Measurements from ENCODE around the gene GHRL.

The GHRL gene

DNA sequence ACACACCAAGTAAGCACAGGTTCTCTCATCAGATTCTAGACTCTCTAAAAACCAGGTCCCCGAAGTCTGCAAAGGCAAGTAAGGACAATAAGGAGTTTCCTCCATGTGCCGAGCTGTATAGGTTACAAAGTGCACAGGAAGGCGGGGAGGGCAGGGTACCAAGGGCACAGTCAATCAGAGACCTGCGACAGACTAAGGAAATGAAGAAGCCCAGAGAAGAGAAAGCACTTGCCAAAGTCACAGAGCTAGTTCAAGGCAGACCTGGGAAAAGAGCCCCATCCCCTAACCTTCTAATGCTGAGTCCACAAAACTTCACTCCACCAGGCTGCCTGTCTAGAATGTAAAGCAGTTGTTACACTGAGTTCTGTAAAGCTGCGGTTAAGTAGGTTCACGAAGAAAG is 26.5 kb upstream of the GHRL start:
- H3K79me1 ChIP-seq (replicated peaks; ENCODE audit: low read length, poor library complexity, severe bottlenecking) = peaks cover 25% of the 10 kb centered on the region
- peaks cover 36 to 48% of the 10 kb centered on the region in 2 experiments for H3K36me3 ChIP-seq (ENCODE audit: control insufficient read depth in 1 of 2, insufficient read depth in 2 of 2, low read depth in 1 of 2, low read length in 2 of 2)
- H2AFZ ChIP-seq (ENCODE audit: low read depth, low read length) = no peak overlapping the region
- no peak overlapping the region for H3K14ac ChIP-seq (ENCODE audit: low read length in 2 of 2)
- 83% methylated on average over 4 of the region's 6 CpGs for WGBS
- peak overlapping the region; percentile 59 for H3K4me2 ChIP-seq (ENCODE audit: low read length, poor library complexity, severe bottlenecking)
- peak overlapping the region in 1 of 2 experiments; percentile 72 for H3K4me3 ChIP-seq (ENCODE audit: insufficient read depth in 1 of 2, low read depth in 1 of 2, low read length in 2 of 2)
- H3K9me3 ChIP-seq (ENCODE audit: control insufficient read depth, low read length) = no peaks in the 10 kb centered on the region
- no peak overlapping the region for H2BK12ac ChIP-seq (ENCODE audit: low read length in 2 of 2)
- no peak overlapping the region for H3K23ac ChIP-seq (ENCODE audit: low read length in 2 of 2)
- H3K18ac ChIP-seq (ENCODE audit: low read depth in 1 of 2, low read length in 2 of 2) = no peak overlapping the region
- H3K4ac ChIP-seq (ENCODE audit: low read depth in 1 of 2, low read length in 2 of 2) = no peak overlapping the region
- no peak overlapping the region for H4K8ac ChIP-seq (ENCODE audit: low read length)
- H4K91ac ChIP-seq (ENCODE audit: low read length) = no peak overlapping the region
- peaks cover 8% of the 10 kb centered on the region for H3K4me1 ChIP-seq (ENCODE audit: control insufficient read depth, insufficient read depth, low read depth, low read length)
- no peak overlapping the region for H2BK5ac ChIP-seq (ENCODE audit: low read depth, low read length, poor library complexity, severe bottlenecking)
- no peak overlapping the region for H2BK120ac ChIP-seq (ENCODE audit: low read depth, low read length)
- H3K27me3 ChIP-seq (ENCODE audit: control insufficient read depth in 1 of 2, insufficient read depth in 1 of 2, low read length in 2 of 2) = no peaks in the 10 kb centered on the region
- DNase-seq = no peak
- H3K27ac ChIP-seq (ENCODE audit: low read length, poor library complexity, severe bottlenecking) = no peak overlapping the region
- H2BK15ac ChIP-seq (ENCODE audit: low read depth, poor library complexity, severe bottlenecking) = no peak overlapping the region
- no peak overlapping the region for H2AK5ac ChIP-seq (ENCODE audit: low read length, severe bottlenecking)
- peak overlapping the region; percentile 76 for H3K9ac ChIP-seq (ENCODE audit: low read length)

DNA sequence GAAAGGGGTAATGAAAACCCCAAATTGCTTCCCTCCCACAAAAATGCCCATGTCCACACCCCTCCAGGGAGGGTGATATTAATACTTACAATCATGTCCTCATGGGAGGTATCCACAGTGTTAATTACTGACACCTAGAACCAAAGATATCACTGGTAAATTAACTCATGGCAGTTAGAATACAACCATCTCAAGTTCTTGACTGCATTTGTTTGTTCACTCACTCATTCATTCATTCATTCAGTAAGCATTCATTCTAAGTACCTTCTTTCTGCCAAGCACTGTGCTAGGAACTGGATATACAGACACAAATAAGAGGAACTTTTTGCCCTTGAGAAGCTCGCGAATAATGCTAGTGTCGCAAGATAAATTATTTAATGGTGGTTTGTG is 25.2 kb upstream of the GHRL start:
- no peak overlapping the region for H3K23ac ChIP-seq (ENCODE audit: low read length in 2 of 2)
- no peak overlapping the region for H4K8ac ChIP-seq (ENCODE audit: low read length)
- no peak overlapping the region for H3K4ac ChIP-seq (ENCODE audit: low read depth in 1 of 2, low read length in 2 of 2)
- no peaks in the 10 kb centered on the region for H3K27me3 ChIP-seq (ENCODE audit: control insufficient read depth in 1 of 2, insufficient read depth in 1 of 2, low read length in 2 of 2)
- no peak overlapping the region for H2BK12ac ChIP-seq (ENCODE audit: low read length in 2 of 2)
- H3K36me3 ChIP-seq (ENCODE audit: control insufficient read depth in 1 of 2, insufficient read depth in 2 of 2, low read depth in 1 of 2, low read length in 2 of 2) = peaks cover 46 to 61% of the 10 kb centered on the region in 2 experiments
- peak overlapping the region; percentile 76 for H3K9ac ChIP-seq (ENCODE audit: low read length)
- DNase-seq = no peak
- no peak overlapping the region for H3K14ac ChIP-seq (ENCODE audit: low read length in 2 of 2)
- H3K18ac ChIP-seq (ENCODE audit: low read depth in 1 of 2, low read length in 2 of 2) = no peak overlapping the region
- no peak overlapping the region for H2BK5ac ChIP-seq (ENCODE audit: low read depth, low read length, poor library complexity, severe bottlenecking)
- H2BK120ac ChIP-seq (ENCODE audit: low read depth, low read length) = no peak overlapping the region
- H3K4me2 ChIP-seq (ENCODE audit: low read length, poor library complexity, severe bottlenecking) = no peak overlapping the region
- 96% methylated on average over 3 of the region's 3 CpGs for WGBS
- no peak overlapping the region for H2AFZ ChIP-seq (ENCODE audit: low read depth, low read length)
- H3K4me3 ChIP-seq (ENCODE audit: insufficient read depth in 1 of 2, low read depth in 1 of 2, low read length in 2 of 2) = no peak overlapping the region
- H4K91ac ChIP-seq (ENCODE audit: low read length) = no peak overlapping the region
- H3K27ac ChIP-seq (ENCODE audit: low read length, poor library complexity, severe bottlenecking) = no peak overlapping the region
- H2AK5ac ChIP-seq (ENCODE audit: low read length, severe bottlenecking) = no peak overlapping the region
- H3K79me1 ChIP-seq (replicated peaks; ENCODE audit: low read length, poor library complexity, severe bottlenecking) = peaks cover 27% of the 10 kb centered on the region
- H2BK15ac ChIP-seq (ENCODE audit: low read depth, poor library complexity, severe bottlenecking) = no peak overlapping the region
- peaks cover 8% of the 10 kb centered on the region for H3K4me1 ChIP-seq (ENCODE audit: control insufficient read depth, insufficient read depth, low read depth, low read length)
- no peaks in the 10 kb centered on the region for H3K9me3 ChIP-seq (ENCODE audit: control insufficient read depth, low read length)

DNA sequence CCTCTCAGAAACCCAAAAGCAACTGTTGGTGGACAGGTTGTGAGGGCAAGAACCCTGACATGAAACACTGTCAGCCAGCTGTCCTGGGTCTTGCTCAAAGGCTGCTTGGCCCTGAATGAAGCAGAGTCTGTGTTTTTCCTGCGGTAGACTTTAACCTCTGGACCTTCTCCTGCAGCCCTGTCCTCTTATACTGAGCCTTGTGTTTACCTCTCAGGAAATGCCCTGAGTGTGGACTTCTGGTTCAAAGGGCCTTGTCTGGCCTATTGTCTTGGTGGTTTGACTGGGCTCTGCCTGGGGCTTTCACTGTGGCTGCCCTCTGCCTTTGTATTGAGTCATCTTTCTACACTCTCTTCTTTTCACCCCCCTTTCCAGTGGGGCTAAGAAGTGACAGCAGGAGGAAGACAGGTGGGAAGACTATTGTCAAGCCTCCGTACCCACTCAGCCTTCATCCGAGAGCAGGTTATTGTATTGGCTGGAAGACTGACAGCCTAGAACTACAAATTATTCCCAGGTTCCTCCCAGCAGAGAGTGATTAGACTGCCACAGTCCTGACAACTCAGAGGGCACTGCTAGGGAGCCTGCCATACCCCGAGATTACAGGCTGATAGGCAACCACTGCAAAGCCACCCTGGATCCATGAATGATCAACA is 24.7 kb upstream of the GHRL start:
- no peak overlapping the region for H3K4ac ChIP-seq (ENCODE audit: low read depth in 1 of 2, low read length in 2 of 2)
- no peak overlapping the region for H2AK5ac ChIP-seq (ENCODE audit: low read length, severe bottlenecking)
- H3K27ac ChIP-seq (ENCODE audit: low read length, poor library complexity, severe bottlenecking) = no peak overlapping the region
- no peak overlapping the region for H3K14ac ChIP-seq (ENCODE audit: low read length in 2 of 2)
- H3K4me3 ChIP-seq (ENCODE audit: insufficient read depth in 1 of 2, low read depth in 1 of 2, low read length in 2 of 2) = no peak overlapping the region
- H4K8ac ChIP-seq (ENCODE audit: low read length) = no peak overlapping the region
- no peak overlapping the region for H3K18ac ChIP-seq (ENCODE audit: low read depth in 1 of 2, low read length in 2 of 2)
- no peak overlapping the region for H2BK120ac ChIP-seq (ENCODE audit: low read depth, low read length)
- H3K36me3 ChIP-seq (ENCODE audit: control insufficient read depth in 1 of 2, insufficient read depth in 2 of 2, low read depth in 1 of 2, low read length in 2 of 2) = peaks cover 51 to 66% of the 10 kb centered on the region in 2 experiments
- no peak overlapping the region for H3K9ac ChIP-seq (ENCODE audit: low read length)
- H2BK5ac ChIP-seq (ENCODE audit: low read depth, low read length, poor library complexity, severe bottlenecking) = no peak overlapping the region
- H4K91ac ChIP-seq (ENCODE audit: low read length) = no peak overlapping the region
- no peak overlapping the region for H2BK15ac ChIP-seq (ENCODE audit: low read depth, poor library complexity, severe bottlenecking)
- DNase-seq = no peak
- 98% methylated on average over 4 of the region's 4 CpGs for WGBS
- H2AFZ ChIP-seq (ENCODE audit: low read depth, low read length) = no peak overlapping the region
- peaks cover 8% of the 10 kb centered on the region for H3K4me1 ChIP-seq (ENCODE audit: control insufficient read depth, insufficient read depth, low read depth, low read length)
- H3K4me2 ChIP-seq (ENCODE audit: low read length, poor library complexity, severe bottlenecking) = no peak overlapping the region
- H3K9me3 ChIP-seq (ENCODE audit: control insufficient read depth, low read length) = no peaks in the 10 kb centered on the region
- H3K27me3 ChIP-seq (ENCODE audit: control insufficient read depth in 1 of 2, insufficient read depth in 1 of 2, low read length in 2 of 2) = no peaks in the 10 kb centered on the region
- H3K23ac ChIP-seq (ENCODE audit: low read length in 2 of 2) = peak overlapping the region in 1 of 2 experiments; percentile 10
- no peak overlapping the region for H2BK12ac ChIP-seq (ENCODE audit: low read length in 2 of 2)
- H3K79me1 ChIP-seq (replicated peaks; ENCODE audit: low read length, poor library complexity, severe bottlenecking) = peaks cover 31% of the 10 kb centered on the region

DNA sequence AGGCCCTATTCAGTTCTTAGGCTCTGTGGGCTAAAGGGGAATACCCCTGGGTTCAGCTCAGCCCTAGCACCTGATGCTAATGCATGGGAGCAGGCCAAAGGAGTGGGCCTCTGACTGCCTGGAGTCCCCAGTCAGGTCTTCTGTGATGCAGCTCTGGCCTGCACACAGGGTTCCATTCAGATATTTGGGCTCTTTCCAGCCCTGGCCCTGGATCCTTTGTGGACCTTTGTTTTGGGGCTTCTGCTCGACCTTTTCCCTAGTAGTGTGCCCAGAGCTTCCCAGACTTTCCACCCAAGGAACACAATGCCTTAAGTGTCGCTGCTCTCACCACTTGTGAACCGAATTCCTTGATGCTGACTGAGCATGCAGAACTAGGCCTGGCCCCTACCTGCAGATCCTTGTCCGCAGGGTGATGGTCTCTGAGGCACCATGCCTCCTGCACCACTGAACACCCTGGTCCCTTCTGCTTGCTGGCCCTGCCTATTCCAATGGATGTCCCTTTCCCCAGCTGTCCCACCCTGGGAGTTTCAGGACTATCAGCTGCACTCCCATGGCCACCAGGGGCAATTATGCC is 23.1 kb upstream of the GHRL start:
- no peak overlapping the region for H3K27ac ChIP-seq (ENCODE audit: low read length, poor library complexity, severe bottlenecking)
- H2BK5ac ChIP-seq (ENCODE audit: low read depth, low read length, poor library complexity, severe bottlenecking) = no peak overlapping the region
- no peak overlapping the region for H3K14ac ChIP-seq (ENCODE audit: low read length in 2 of 2)
- H3K36me3 ChIP-seq (ENCODE audit: control insufficient read depth in 1 of 2, insufficient read depth in 2 of 2, low read depth in 1 of 2, low read length in 2 of 2) = peaks cover 64 to 82% of the 10 kb centered on the region in 2 experiments
- H2AK5ac ChIP-seq (ENCODE audit: low read length, severe bottlenecking) = no peak overlapping the region
- H3K27me3 ChIP-seq (ENCODE audit: control insufficient read depth in 1 of 2, insufficient read depth in 1 of 2, low read length in 2 of 2) = no peaks in the 10 kb centered on the region
- no peak overlapping the region for H3K4me2 ChIP-seq (ENCODE audit: low read length, poor library complexity, severe bottlenecking)
- H3K4ac ChIP-seq (ENCODE audit: low read depth in 1 of 2, low read length in 2 of 2) = no peak overlapping the region
- H3K18ac ChIP-seq (ENCODE audit: low read depth in 1 of 2, low read length in 2 of 2) = no peak overlapping the region
- H2BK120ac ChIP-seq (ENCODE audit: low read depth, low read length) = no peak overlapping the region
- no peak for DNase-seq
- peaks cover 11% of the 10 kb centered on the region for H3K4me1 ChIP-seq (ENCODE audit: control insufficient read depth, insufficient read depth, low read depth, low read length)
- H4K8ac ChIP-seq (ENCODE audit: low read length) = no peak overlapping the region
- H3K79me1 ChIP-seq (replicated peaks; ENCODE audit: low read length, poor library complexity, severe bottlenecking) = peaks cover 36% of the 10 kb centered on the region
- no peak overlapping the region for H2BK12ac ChIP-seq (ENCODE audit: low read length in 2 of 2)
- no peak overlapping the region for H3K9ac ChIP-seq (ENCODE audit: low read length)
- 98% methylated on average over 4 of the region's 4 CpGs for WGBS
- H3K23ac ChIP-seq (ENCODE audit: low read length in 2 of 2) = no peak overlapping the region
- no peak overlapping the region for H2AFZ ChIP-seq (ENCODE audit: low read depth, low read length)
- no peak overlapping the region for H2BK15ac ChIP-seq (ENCODE audit: low read depth, poor library complexity, severe bottlenecking)
- no peak overlapping the region for H4K91ac ChIP-seq (ENCODE audit: low read length)
- no peaks in the 10 kb centered on the region for H3K9me3 ChIP-seq (ENCODE audit: control insufficient read depth, low read length)
- H3K4me3 ChIP-seq (ENCODE audit: insufficient read depth in 1 of 2, low read depth in 1 of 2, low read length in 2 of 2) = no peak overlapping the region
